HEK293 (cell line): ENCODE measurements around the gene MUC5B.

ENCODE experiments used
- CTCF ChIA-PET: fragments of 350-600 bp; formaldehyde crosslinking; extraction: SDS; loops from one replicate; lab custom pipeline; 2021; ENCODE audit warnings: antibody characterized with exemption; lab: Yijun Ruan, JAX
- POLR2A ChIA-PET: fragments of 300-600 bp; formaldehyde crosslinking; extraction: SDS; loops from one replicate; lab custom pipeline; 2020; ENCODE audit warnings: antibody characterized with exemption, inconsistent platforms; lab: Yijun Ruan, JAX
- H3K27ac ChIP-seq: fragments of 200-500 bp; sonication (Bioruptor generic); 2 replicates; pipeline ENCODE4 v1.5.1; 2014; ENCODE audit warnings: low read depth, low read length, control low read depth, inconsistent platforms; ENCODE audit errors: extremely low read depth
- H3K36me3 ChIP-seq, 2 experiments: fragments of 200-500 bp in 1 of 2; sonication (Bioruptor generic) in 1 of 2; 1 replicate in 1 of 2; 2 replicates in 1 of 2; pipeline ENCODE4 v1.5.1; 2014 to 2017; ENCODE audit warnings: inconsistent platforms in 2 of 2, low read length in 2 of 2; ENCODE audit not compliant: control insufficient read depth in 2 of 2, insufficient read depth in 1 of 2
- H3K4me1 ChIP-seq: fragments of 200-500 bp; sonication (Bioruptor generic); 2 replicates; pipeline ENCODE4 v1.5.1; 2014; ENCODE audit warnings: mild to moderate bottlenecking, low read length, inconsistent platforms; ENCODE audit not compliant: control insufficient read depth, insufficient read depth
- H3K4me3 ChIP-seq: 2 replicates; pipeline ENCODE4 v1.5.1; 2011; ENCODE audit warnings: low read depth, mild to moderate bottlenecking, control low read depth, low read length, moderate library complexity
- H3K9me3 ChIP-seq: fragments of 200-500 bp; sonication (Bioruptor generic); 2 replicates; pipeline ENCODE4 v1.5.1; 2014; ENCODE audit warnings: low read depth, low read length, inconsistent platforms; ENCODE audit not compliant: control insufficient read depth, insufficient read depth
- HOXA7 ChIP-seq: sonication (generic); formaldehyde crosslinking; IDR thresholded peaks from 2 replicates; pipeline ENCODE4 v1.8.1; 2022; ENCODE audit warnings: missing genetic modification reagents, borderline replicate concordance
- KLF8 ChIP-seq: fragments of 450-650 bp; formaldehyde crosslinking; IDR thresholded peaks from 2 replicates; pipeline ENCODE4 v1.5.1; 2016; ENCODE audit warnings: missing biosample characterization, missing genetic modification characterization
- PRDM1 ChIP-seq: fragments of 450-650 bp; formaldehyde crosslinking; IDR thresholded peaks from 2 replicates; pipeline ENCODE4; 2016; ENCODE audit warnings: missing biosample characterization, missing genetic modification characterization
- YY1 ChIP-seq: fragments of 450-650 bp; formaldehyde crosslinking; IDR thresholded peaks from 2 replicates; pipeline ENCODE4 v1.5.1; 2018; ENCODE audit warnings: missing biosample characterization, missing genetic modification characterization
- ZIC2 ChIP-seq: fragments of 450-650 bp; formaldehyde crosslinking; IDR thresholded peaks from 2 replicates; pipeline ENCODE4 v1.5.1; 2016; ENCODE audit warnings: missing biosample characterization, missing genetic modification characterization
- ZNF184 ChIP-seq: fragments of 450-650 bp; IDR thresholded peaks from 2 replicates; pipeline ENCODE4 v1.5.1; 2018; ENCODE audit warnings: missing biosample characterization, mild to moderate bottlenecking, missing genetic modification characterization
- ZNF24 ChIP-seq: fragments of 450-650 bp; formaldehyde crosslinking; IDR thresholded peaks from 2 replicates; pipeline ENCODE4 v1.5.1; 2016; ENCODE audit warnings: missing biosample characterization, missing genetic modification characterization
- ZNF292 ChIP-seq: fragments of 450-650 bp; formaldehyde crosslinking; IDR thresholded peaks from 2 replicates; pipeline ENCODE4 v1.5.1; 2016; ENCODE audit warnings: low read depth, missing biosample characterization, missing genetic modification characterization, borderline replicate concordance
- ZNF324 ChIP-seq: fragments of 450-650 bp; formaldehyde crosslinking; IDR thresholded peaks from 2 replicates; pipeline ENCODE4 v1.5.1; 2016; ENCODE audit warnings: missing biosample characterization, missing genetic modification characterization
- ZNF350 ChIP-seq: fragments of 450-650 bp; formaldehyde crosslinking; IDR thresholded peaks from 2 replicates; pipeline ENCODE4 v1.5.0; 2017; ENCODE audit warnings: missing biosample characterization, mild to moderate bottlenecking, missing genetic modification characterization
- ZNF48 ChIP-seq: fragments of 450-650 bp; formaldehyde crosslinking; IDR thresholded peaks from 2 replicates; pipeline ENCODE4 v1.5.1; 2016; ENCODE audit warnings: missing biosample characterization, missing genetic modification characterization
- ZNF571 ChIP-seq: fragments of 450-650 bp; formaldehyde crosslinking; IDR thresholded peaks from 2 replicates; pipeline ENCODE4 v1.5.0; 2017; ENCODE audit warnings: missing biosample characterization, missing genetic modification characterization
- ZNF600 ChIP-seq: fragments of 450-650 bp; formaldehyde crosslinking; IDR thresholded peaks from 2 replicates; pipeline ENCODE4 v1.5.1; 2016; ENCODE audit warnings: missing biosample characterization, missing genetic modification characterization
- ZNF768 ChIP-seq: fragments of 450-650 bp; formaldehyde crosslinking; IDR thresholded peaks from 2 replicates; pipeline ENCODE4 v1.5.1; 2018; ENCODE audit warnings: missing biosample characterization, mild to moderate bottlenecking, missing genetic modification characterization
- ZNF830 ChIP-seq: fragments of 450-650 bp; IDR thresholded peaks from 2 replicates; pipeline ENCODE4 v1.5.0; 2018; ENCODE audit warnings: missing biosample characterization, missing genetic modification characterization, low read depth, mild to moderate bottlenecking, moderate library complexity
- ZNF843 ChIP-seq: fragments of 450-650 bp; formaldehyde crosslinking; IDR thresholded peaks from 2 replicates; pipeline ENCODE4 v1.5.1; 2016; ENCODE audit warnings: missing biosample characterization, missing genetic modification characterization
- ZSCAN23 ChIP-seq: fragments of 450-650 bp; formaldehyde crosslinking; IDR thresholded peaks from 2 replicates; pipeline ENCODE4 v1.5.1; 2016; ENCODE audit warnings: missing biosample characterization, missing genetic modification characterization
- TF ChIP-seq, protein P1 (sequence below): fragments of 450-650 bp; formaldehyde crosslinking; IDR thresholded peaks from 2 replicates; pipeline ENCODE4 v1.5.1; 2016; ENCODE audit warnings: missing biosample characterization, missing genetic modification characterization
- TF ChIP-seq, protein P2 (sequence below): fragments of 450-650 bp; formaldehyde crosslinking; IDR thresholded peaks from 2 replicates; pipeline ENCODE4 v1.5.1; 2016; ENCODE audit warnings: missing biosample characterization, missing genetic modification characterization
- TF ChIP-seq, protein P3 (sequence below): fragments of 450-650 bp; formaldehyde crosslinking; IDR thresholded peaks from 2 replicates; pipeline ENCODE4 v1.5.1; 2016; ENCODE audit warnings: missing biosample characterization, missing genetic modification characterization
- TF ChIP-seq, protein P4 (sequence below): fragments of 450-650 bp; formaldehyde crosslinking; IDR thresholded peaks from 2 replicates; pipeline ENCODE4 v1.5.1; 2016; ENCODE audit warnings: missing biosample characterization, missing genetic modification characterization
- TF ChIP-seq, protein P5 (sequence below): fragments of 450-650 bp; IDR thresholded peaks from 2 replicates; pipeline ENCODE4 v1.5.1; 2018; ENCODE audit warnings: missing biosample characterization, mild to moderate bottlenecking, missing genetic modification characterization
- TF ChIP-seq, protein P6 (sequence below): fragments of 450-650 bp; formaldehyde crosslinking; IDR thresholded peaks from 2 replicates; pipeline ENCODE4 v1.5.1; 2016; ENCODE audit warnings: missing biosample characterization, missing genetic modification characterization
- TF ChIP-seq, protein P7 (sequence below): fragments of 450-650 bp; formaldehyde crosslinking; IDR thresholded peaks from 2 replicates; pipeline ENCODE4 v1.5.1; 2016; ENCODE audit warnings: missing biosample characterization, missing genetic modification characterization

The MUC5B gene

DNA sequence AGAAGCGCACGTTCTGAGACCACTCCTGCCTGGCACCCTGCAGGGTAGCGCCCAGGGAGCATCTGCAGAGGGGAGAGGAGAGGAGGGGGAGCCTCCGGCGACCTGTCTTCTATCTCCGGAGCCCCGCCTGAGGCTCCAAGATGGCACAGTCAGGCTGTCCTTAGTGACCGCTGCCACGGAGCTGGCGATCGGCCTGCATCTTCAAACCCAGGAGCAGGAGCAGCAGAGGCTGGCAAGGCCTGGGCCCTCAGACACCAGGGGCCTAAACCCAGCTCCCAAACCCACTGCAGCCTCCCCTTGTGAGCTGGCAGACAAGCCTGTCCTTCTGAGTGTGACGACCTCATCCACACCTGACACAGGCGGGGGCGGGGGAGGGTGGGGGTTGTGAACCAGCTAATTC, 51.6 kb downstream of the MUC5B start:
- POLR2A ChIA-PET: no interaction called here
- no peak for TF ChIP-seq ZNF48
- TF ChIP-seq, protein P1, sequence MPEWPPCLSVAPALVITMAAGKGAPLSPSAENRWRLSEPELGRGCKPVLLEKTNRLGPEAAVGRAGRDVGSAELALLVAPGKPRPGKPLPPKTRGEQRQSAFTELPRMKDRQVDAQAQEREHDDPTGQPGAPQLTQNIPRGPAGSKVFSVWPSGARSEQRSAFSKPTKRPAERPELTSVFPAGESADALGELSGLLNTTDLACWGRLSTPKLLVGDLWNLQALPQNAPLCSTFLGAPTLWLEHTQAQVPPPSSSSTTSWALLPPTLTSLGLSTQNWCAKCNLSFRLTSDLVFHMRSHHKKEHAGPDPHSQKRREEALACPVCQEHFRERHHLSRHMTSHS: no peak
- TF ChIP-seq ZNF350 (tag by site-specific recombination): no peak
- TF ChIP-seq, protein P2, sequence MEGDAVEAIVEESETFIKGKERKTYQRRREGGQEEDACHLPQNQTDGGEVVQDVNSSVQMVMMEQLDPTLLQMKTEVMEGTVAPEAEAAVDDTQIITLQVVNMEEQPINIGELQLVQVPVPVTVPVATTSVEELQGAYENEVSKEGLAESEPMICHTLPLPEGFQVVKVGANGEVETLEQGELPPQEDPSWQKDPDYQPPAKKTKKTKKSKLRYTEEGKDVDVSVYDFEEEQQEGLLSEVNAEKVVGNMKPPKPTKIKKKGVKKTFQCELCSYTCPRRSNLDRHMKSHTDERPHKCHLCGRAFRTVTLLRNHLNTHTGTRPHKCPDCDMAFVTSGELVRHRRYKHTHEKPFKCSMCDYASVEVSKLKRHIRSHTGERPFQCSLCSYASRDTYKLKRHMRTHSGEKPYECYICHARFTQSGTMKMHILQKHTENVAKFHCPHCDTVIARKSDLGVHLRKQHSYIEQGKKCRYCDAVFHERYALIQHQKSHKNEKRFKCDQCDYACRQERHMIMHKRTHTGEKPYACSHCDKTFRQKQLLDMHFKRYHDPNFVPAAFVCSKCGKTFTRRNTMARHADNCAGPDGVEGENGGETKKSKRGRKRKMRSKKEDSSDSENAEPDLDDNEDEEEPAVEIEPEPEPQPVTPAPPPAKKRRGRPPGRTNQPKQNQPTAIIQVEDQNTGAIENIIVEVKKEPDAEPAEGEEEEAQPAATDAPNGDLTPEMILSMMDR: no peak
- TF ChIP-seq, protein P3, sequence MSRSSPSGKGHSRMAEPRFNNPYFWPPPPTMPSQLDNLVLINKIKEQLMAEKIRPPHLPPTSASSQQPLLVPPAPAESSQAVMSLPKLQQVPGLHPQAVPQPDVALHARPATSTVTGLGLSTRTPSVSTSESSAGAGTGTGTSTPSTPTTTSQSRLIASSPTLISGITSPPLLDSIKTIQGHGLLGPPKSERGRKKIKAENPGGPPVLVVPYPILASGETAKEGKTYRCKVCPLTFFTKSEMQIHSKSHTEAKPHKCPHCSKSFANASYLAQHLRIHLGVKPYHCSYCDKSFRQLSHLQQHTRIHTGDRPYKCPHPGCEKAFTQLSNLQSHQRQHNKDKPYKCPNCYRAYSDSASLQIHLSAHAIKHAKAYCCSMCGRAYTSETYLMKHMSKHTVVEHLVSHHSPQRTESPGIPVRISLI (tag by site-specific recombination): no peak
- TF ChIP-seq ZNF571 (tag by site-specific recombination): no peak
- TF ChIP-seq, protein P4, sequence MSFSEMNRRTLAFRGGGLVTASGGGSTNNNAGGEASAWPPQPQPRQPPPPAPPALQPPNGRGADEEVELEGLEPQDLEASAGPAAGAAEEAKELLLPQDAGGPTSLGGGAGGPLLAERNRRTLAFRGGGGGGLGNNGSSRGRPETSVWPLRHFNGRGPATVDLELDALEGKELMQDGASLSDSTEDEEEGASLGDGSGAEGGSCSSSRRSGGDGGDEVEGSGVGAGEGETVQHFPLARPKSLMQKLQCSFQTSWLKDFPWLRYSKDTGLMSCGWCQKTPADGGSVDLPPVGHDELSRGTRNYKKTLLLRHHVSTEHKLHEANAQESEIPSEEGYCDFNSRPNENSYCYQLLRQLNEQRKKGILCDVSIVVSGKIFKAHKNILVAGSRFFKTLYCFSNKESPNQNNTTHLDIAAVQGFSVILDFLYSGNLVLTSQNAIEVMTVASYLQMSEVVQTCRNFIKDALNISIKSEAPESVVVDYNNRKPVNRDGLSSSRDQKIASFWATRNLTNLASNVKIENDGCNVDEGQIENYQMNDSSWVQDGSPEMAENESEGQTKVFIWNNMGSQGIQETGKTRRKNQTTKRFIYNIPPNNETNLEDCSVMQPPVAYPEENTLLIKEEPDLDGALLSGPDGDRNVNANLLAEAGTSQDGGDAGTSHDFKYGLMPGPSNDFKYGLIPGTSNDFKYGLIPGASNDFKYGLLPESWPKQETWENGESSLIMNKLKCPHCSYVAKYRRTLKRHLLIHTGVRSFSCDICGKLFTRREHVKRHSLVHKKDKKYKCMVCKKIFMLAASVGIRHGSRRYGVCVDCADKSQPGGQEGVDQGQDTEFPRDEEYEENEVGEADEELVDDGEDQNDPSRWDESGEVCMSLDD (tag by site-specific recombination): no peak
- TF ChIP-seq ZSCAN23 (tag by site-specific recombination): no peak
- H3K27ac ChIP-seq: no peak overlapping the region
- no peaks in the 10 kb centered on the region for H3K9me3 ChIP-seq
- CTCF ChIA-PET: interaction anchor here (0.5 kb wide), 1 partner anchor 43 kb away, joined by 3 read pairs; no protein-coding TSS in a partner anchor
- H3K36me3 ChIP-seq: peaks cover 0 to 50% of the 10 kb centered on the region in 2 experiments; a peak in 1 of 3 replicates
- H3K4me1 ChIP-seq: no peaks in the 10 kb centered on the region
- H3K4me3 ChIP-seq: no peak overlapping the region

DNA sequence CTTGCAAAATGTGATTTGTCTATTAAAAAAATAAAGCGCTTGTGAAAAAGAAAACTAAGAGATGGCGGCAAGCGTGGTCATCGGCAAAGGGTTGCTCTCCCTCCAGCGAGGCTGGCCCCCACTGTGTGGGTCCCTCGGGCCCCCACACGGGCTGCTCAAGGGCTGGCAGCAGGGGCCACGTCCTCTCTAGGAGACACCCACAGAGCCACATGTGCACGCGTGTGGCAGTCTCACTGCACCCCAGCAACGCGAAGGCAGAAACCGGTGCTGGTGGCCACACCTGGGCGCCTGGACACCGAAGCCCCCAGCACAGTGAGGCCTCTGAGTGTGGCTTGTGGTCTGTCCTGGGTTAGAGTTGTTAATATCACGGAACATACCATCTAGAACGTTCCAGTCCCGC, 52.2 kb downstream of the MUC5B start:
- TF ChIP-seq PRDM1 (tag by site-specific recombination) (no peak), ZNF324 (tag by site-specific recombination) (no peak), HOXA7 (no peak), ZNF830 (tag by site-specific recombination) (no peak), ZNF184 (tag by site-specific recombination) (no peak), ZNF600 (tag by site-specific recombination) (no peak), ZNF24 (tag by site-specific recombination) (no peak), KLF8 (tag by site-specific recombination) (no peak), YY1 (tag by site-specific recombination) (no peak), ZNF843 (no peak), ZIC2 (tag by site-specific recombination) (no peak), ZNF292 (tag by site-specific recombination) (no peak), ZNF768 (no peak)
- TF ChIP-seq, protein P5, sequence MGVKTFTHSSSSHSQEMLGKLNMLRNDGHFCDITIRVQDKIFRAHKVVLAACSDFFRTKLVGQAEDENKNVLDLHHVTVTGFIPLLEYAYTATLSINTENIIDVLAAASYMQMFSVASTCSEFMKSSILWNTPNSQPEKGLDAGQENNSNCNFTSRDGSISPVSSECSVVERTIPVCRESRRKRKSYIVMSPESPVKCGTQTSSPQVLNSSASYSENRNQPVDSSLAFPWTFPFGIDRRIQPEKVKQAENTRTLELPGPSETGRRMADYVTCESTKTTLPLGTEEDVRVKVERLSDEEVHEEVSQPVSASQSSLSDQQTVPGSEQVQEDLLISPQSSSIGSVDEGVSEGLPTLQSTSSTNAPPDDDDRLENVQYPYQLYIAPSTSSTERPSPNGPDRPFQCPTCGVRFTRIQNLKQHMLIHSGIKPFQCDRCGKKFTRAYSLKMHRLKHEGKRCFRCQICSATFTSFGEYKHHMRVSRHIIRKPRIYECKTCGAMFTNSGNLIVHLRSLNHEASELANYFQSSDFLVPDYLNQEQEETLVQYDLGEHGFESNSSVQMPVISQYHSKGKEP (tag by site-specific recombination): no peak
- TF ChIP-seq, protein P6, sequence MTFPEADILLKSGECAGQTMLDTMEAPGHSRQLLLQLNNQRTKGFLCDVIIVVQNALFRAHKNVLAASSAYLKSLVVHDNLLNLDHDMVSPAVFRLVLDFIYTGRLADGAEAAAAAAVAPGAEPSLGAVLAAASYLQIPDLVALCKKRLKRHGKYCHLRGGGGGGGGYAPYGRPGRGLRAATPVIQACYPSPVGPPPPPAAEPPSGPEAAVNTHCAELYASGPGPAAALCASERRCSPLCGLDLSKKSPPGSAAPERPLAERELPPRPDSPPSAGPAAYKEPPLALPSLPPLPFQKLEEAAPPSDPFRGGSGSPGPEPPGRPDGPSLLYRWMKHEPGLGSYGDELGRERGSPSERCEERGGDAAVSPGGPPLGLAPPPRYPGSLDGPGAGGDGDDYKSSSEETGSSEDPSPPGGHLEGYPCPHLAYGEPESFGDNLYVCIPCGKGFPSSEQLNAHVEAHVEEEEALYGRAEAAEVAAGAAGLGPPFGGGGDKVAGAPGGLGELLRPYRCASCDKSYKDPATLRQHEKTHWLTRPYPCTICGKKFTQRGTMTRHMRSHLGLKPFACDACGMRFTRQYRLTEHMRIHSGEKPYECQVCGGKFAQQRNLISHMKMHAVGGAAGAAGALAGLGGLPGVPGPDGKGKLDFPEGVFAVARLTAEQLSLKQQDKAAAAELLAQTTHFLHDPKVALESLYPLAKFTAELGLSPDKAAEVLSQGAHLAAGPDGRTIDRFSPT: no peak
- TF ChIP-seq, protein P7, sequence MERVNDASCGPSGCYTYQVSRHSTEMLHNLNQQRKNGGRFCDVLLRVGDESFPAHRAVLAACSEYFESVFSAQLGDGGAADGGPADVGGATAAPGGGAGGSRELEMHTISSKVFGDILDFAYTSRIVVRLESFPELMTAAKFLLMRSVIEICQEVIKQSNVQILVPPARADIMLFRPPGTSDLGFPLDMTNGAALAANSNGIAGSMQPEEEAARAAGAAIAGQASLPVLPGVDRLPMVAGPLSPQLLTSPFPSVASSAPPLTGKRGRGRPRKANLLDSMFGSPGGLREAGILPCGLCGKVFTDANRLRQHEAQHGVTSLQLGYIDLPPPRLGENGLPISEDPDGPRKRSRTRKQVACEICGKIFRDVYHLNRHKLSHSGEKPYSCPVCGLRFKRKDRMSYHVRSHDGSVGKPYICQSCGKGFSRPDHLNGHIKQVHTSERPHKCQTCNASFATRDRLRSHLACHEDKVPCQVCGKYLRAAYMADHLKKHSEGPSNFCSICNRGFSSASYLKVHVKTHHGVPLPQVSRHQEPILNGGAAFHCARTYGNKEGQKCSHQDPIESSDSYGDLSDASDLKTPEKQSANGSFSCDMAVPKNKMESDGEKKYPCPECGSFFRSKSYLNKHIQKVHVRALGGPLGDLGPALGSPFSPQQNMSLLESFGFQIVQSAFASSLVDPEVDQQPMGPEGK (tag by site-specific recombination): no peak
- POLR2A ChIA-PET: no interaction called here
- Histone ChIP-seq H3K4me1 (no peaks in the 10 kb centered on the region), H3K27ac (no peak overlapping the region), H3K4me3 (no peak overlapping the region), H3K36me3 (peaks cover 0 to 55% of the 10 kb centered on the region in 2 experiments; a peak in 1 of 3 replicates), H3K9me3 (no peaks in the 10 kb centered on the region)
- CTCF ChIA-PET: interaction anchor here (0.5 kb wide), 1 partner anchor 44 kb away, joined by 3 read pairs; no protein-coding TSS in a partner anchor
